HEK293 (cell line): ENCODE measurements around the gene C5orf15.

Experiments used
- ZNF157 ChIP-seq: fragments of 450-650 bp; formaldehyde crosslinking; IDR thresholded peaks from 2 replicates; pipeline ENCODE4 v1.5.1; 2016; ENCODE audit warnings: missing biosample characterization, missing genetic modification characterization
- ZNF600 ChIP-seq: fragments of 450-650 bp; formaldehyde crosslinking; IDR thresholded peaks from 2 replicates; pipeline ENCODE4 v1.5.1; 2016; ENCODE audit warnings: missing biosample characterization, missing genetic modification characterization
- TF ChIP-seq, protein P1 (sequence below): fragments of 450-650 bp; formaldehyde crosslinking; IDR thresholded peaks from 2 replicates; pipeline ENCODE4 v1.5.1; 2016; ENCODE audit warnings: missing biosample characterization, missing genetic modification characterization
- TF ChIP-seq, protein P2 (sequence below): fragments of 450-650 bp; formaldehyde crosslinking; IDR thresholded peaks from 2 replicates; pipeline ENCODE4 v1.5.1; 2016; ENCODE audit warnings: missing biosample characterization, missing genetic modification characterization

DNA sequence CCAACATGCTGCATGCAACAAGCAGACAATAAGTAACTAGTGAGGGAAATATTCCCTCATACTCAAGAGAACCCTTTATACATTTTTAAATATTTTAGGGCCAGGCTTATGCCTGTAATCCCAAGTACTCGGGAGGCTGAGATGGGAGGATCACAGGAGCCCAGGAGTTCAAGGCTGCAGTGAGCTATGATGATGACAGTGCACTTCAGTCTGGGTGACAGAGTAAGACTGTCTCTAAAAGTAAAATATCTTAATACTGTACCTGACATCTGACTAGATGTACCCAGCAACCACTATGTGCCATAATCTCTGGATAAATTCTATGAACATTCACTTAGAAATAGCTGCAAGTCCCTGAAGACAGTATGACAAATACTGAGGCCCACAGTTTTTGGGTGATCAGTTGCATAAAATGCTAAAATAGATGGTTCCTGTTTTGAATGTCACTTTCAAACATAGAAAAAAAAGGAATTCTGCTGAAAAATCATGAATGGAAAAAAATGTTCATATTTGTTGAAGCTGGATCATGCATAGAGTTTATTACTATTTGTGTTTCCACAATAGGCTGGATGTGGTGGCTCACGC is 2.0 kb upstream of the C5orf15 start:
- TF ChIP-seq ZNF157 (no peak), ZNF600 (tag by site-specific recombination) (no peak)
- TF ChIP-seq, protein P1, sequence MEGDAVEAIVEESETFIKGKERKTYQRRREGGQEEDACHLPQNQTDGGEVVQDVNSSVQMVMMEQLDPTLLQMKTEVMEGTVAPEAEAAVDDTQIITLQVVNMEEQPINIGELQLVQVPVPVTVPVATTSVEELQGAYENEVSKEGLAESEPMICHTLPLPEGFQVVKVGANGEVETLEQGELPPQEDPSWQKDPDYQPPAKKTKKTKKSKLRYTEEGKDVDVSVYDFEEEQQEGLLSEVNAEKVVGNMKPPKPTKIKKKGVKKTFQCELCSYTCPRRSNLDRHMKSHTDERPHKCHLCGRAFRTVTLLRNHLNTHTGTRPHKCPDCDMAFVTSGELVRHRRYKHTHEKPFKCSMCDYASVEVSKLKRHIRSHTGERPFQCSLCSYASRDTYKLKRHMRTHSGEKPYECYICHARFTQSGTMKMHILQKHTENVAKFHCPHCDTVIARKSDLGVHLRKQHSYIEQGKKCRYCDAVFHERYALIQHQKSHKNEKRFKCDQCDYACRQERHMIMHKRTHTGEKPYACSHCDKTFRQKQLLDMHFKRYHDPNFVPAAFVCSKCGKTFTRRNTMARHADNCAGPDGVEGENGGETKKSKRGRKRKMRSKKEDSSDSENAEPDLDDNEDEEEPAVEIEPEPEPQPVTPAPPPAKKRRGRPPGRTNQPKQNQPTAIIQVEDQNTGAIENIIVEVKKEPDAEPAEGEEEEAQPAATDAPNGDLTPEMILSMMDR: no peak
- TF ChIP-seq, protein P2, sequence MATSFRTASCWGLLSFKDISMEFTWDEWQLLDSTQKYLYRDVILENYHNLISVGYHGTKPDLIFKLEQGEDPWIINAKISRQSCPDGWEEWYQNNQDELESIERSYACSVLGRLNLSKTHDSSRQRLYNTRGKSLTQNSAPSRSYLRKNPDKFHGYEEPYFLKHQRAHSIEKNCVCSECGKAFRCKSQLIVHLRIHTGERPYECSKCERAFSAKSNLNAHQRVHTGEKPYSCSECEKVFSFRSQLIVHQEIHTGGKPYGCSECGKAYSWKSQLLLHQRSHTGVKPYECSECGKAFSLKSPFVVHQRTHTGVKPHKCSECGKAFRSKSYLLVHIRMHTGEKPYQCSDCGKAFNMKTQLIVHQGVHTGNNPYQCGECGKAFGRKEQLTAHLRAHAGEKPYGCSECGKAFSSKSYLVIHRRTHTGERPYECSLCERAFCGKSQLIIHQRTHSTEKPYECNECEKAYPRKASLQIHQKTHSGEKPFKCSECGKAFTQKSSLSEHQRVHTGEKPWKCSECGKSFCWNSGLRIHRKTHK (tag by site-specific recombination): no peak
